HG02943 (cell line): Measurements from ENCODE around the gene SLC6A7.

ENCODE experiments used
- ATAC-seq: cut with Tn5 transposase; IDR thresholded peaks from one replicate; pipeline ENCODE4 v1.9.1; 2021; ENCODE audit warnings: mild to moderate bottlenecking, low read depth, moderate library complexity; ENCODE audit not compliant: unreplicated experiment

SLC6A7 gene

DNA sequence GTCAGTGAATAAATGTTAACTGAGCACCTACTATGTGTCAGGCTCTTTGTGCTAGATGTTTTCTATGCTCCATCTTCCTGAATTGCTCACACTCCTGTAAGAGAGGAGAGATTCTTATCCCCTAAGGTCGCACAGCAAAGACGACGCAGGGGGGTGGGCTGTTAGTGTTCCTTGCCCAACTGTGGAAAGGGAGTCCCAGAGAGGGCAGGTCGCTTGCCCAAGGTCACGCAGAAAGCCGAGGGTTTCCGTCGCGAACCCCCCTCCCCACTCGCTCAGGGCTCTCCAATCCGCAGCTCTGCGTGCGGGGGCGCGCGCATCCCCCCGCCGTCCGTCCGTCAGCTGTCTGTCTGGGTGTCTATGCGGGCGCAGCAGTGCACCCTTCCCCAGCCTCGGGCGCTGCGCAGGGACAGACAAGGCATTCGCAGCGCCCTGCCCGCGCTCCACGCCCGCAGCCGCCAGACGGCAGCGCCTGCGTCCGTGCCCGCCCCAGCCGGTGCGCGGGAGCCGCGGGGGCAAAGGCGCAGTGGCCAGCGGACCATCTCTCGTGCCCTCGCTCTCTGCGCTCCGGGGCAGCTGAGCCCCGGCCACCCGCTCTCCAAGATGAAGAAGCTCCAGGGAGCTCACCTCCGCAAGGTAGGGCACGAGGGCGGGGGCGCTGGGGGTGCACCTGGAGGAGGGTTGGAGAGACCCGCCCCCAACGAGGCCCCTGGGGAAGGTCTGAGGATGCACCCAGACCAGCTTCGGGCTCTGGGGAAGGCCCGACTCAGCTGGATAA is at the start of gene SLC6A7:
Gene SLC6A7 (plus strand): TSS at position 335 of the 775 bp plus-strand sequence. CDS start 266 bp downstream, at position 601.
- ATAC-seq, result no peak

- ATAC-seq, result no peak
These were observed 49.0 kb upstream of the SLC6A7 start for GRCh38 chr5:150140830-150141229.

GRCh38 chr5:150141544-150142184 is 48.2 kb upstream of the SLC6A7 start:
- no peak for ATAC-seq

DNA sequence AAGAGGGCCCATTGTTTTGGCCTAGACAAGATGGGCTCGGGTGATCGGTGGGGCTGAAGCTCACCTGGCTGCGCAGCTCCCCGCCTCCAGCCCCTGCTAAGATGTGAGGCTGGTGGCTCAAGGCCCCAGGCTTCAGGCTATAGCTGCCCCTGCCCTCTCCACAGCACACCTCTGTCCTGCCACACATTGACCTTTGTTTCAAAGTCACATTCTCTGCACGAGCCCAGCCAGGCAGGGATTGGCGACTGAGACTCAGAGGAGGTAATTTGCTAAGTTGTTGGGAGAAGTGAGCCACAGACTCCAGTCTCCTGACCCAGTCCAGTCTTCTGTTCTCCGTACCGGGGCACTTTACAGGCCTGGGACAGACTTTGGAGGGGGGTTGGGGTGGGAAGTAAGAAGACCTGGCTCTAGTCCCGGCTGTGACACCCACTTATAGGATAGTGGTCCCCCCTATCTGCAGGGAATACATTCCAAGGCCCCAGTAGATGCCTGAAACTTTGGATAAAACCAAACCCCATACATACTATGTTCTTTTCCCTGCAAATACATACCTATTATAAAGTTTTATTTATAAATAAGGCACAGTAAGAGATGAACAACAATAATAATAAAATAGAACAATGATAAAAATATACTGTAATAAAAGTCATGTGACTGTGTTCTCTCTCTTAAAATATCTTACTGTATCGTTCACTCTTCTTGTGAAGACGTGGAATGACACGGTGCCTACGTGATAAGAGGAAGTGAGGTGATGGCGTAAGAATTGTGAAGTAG is 47.5 kb upstream of the SLC6A7 start:
- no peak for ATAC-seq

DNA sequence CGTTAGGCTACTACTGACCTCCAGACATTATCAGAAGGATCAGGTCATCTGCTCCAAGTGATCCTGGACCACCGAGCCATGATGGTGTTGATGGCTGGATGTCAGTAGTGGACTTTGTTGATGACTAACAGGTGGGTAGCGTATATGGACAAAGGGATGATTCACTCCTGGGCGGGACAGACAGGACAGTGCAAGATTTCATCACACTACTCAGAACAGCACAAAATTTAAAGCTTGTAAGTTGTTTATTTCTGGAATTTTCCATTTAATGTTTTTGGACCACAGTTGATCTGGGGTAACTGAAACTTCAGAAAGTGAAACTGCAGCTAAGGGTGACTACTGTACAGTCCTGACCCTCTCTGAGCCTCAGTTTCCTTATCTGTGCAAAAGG is 46.9 kb upstream of the SLC6A7 start:
- no peak for ATAC-seq

DNA sequence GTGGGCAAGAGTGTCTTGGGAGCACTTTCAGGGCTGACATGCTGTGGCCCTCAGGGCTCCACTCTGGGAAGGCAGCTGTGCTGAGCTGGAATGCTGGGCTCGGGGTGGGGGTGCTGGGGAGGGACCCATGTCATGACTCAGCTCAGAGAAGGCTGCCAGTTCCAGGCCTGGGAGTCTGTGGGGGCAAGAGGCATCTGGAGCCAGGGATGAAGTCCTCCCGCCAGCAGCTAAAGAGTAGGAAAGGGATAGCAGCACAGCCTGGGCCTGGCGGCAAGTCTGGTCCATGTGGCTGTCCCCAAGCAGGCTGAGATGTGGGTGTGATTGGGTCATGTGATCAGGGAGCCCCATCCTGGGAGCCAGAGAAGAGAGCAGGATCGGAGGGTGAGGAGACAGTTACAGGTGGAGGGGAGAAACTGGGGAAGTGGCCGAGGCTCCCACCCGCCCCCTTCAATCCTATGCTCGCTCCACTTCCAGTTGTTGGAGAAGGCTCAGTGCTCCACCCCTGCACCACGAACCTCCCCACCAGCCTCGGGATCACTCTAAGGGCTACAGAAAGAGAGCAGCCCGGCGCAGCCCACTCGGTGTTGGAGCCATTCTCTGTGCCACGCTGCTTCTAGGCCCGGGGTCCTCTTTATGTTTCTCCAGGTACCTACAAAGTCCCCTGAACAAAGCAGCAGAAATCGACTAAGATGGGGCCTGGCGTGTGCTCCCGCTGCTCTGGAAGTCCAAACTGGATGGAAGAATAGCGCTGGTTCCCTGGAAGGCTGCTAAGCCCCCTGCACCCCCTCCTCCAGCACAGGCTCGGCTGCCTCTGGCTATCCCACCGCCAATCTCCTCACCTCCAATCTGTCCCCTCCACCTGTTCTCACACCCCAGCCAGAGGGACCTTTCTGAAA is 46.3 kb upstream of the SLC6A7 start:
- no peak for ATAC-seq

- no peak for ATAC-seq
These were observed 45.5 kb upstream of the SLC6A7 start for GRCh38 chr5:150144246-150144801.

DNA sequence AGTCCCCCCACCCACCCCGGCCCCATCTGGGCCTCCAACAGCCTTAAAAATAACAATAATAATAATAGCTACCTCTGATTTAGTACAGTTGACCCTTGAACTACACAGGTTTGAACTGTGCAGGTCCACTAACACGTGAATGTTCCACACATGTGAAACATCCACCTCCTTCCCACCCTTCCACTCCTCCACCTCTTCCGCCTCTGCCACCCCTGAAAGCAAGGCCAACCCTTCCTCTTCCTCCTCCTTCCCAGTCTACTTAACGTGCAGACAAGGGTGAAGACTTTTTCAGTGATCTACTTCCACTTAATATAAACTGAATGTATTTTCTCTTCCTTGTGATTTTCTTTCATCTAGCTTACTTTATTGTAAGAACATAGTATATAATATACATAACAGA is 45.0 kb upstream of the SLC6A7 start:
- no peak for ATAC-seq

DNA sequence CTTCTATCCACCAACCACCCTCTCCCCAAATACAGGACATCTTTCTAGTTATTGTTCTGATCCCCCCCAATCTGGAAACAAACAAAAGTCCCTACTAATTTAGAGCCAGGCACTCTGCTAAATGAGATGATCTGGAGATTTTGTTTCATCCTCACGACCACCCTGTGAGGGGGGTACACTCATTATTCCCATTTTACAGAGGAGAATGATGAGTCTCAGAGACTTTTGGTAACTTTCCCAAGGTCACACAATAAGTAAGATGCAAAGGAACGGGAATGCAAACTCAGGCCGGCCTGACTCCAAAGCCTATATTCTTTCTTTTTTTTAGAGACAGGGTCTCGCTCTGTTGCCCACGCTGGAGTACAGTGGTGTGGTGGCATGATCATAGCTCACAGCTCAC is 43.6 kb upstream of the SLC6A7 start:
- no peak for ATAC-seq

DNA sequence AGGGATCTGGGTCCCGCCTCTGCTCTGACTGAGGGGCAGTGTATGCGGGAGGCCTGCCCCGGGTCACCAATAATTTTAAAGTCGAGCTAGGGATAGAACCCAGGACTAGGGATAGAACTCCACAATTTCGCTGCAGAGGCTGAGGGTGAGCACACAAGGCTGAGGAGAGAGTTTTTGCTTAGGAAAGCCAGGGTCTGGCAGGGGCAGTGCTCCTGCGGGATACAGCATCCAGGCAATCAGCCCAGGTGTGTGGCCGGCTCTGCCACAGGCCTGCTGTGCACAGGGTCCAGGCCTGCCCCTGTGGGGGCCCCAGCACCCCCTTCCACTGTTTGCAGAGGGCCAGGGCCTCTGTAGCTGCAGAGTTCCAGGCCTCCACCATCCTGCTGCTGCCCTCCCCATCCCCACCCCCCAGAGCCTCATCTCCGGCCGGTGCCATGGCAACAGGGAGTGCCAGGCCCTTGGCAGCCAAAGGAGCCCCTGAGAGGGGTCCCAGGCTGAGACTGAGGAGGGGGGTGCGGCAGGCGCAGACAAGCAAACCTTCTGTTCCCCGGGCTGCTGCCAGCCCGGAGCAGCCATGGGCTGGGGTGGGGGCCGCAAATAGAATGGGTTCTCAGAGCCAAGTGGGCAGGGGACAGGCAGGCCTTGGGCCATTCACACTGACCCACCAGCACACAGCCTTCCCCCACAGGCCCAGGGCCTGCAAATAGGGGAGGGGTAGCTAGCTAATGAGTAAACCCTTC is 42.8 kb upstream of the SLC6A7 start:
- ATAC-seq, result no peak

GRCh38 chr5:150147670-150148069 is 42.2 kb upstream of the SLC6A7 start:
- ATAC-seq, result no peak

DNA sequence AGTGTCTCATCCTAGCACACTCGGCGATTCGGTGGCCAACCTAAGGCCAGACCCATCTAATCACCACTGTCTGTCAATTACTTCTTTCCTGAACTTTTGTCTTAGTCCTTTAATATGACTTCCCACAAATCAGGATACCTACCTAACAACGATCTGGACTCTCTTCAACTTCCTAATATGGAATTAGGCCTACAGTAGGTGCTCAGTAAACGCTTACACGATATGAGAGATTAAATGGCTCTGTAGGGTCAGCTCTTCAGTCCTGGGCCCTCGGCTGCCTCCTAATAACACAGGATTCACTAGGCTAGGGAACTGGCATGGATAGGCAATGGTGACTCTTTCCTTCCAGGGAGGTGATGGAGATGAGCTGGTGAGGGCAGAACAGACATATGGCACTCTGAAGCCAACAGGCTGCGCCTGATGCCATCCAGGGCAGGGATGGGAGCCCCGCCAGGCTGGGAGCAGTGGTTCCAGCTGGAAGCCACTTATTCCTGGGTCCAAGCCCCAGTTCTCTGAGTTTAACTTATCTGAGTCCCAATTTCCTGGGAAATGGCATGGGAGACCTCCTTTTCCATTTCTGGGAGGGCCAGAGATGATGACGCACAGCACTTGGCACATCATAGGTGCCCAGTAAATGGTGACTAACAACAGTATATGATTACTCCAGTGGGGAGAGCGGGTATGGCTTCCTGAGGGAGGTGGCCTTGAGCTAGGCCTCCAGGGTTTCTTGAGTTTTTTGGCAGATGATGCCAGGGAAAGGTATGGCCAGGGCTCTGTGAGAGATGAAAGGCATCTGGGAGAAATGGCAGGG is 41.5 kb upstream of the SLC6A7 start:
- no peak for ATAC-seq

GRCh38 chr5:150149618-150150017 is 40.2 kb upstream of the SLC6A7 start:
- ATAC-seq, result no peak

DNA sequence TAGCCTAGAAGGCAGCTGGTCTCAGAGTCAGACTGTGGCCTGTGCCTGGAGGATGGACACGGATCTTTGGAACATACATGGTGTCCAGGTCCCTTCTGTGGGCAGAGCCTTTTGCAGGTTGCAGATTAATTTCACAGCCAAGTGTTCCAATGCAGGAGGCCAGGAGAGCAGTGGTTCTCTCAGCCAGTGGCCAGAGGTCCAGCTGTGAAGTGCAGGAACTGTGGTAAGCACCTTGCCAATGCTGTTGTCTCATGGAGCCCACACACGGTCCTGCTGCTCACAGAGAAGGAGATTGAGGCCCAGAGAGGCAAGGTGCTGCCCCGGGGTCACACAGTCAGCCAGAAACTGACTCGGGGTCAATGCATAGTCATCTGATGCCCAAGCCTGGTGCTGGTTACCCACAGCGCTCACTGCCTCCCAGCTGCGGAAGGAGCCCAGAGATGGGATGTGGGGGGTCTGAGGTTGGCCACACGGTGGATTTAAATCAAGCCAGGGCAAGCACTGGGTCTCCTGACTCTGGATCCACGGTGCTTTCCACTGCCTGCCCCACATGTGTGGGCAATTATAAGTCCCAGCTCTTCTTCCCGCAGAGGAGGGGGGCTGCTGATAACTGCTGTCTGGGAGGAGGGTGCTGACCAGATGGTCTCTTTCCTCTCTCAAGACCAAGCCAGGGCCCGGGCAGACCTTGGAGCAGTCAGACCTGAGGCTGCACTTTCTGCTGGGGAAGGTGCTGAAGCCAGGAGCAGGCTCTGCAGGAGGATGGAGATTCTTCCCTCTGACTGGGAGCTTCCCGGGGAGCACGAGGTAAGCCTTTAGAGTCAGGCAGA is 37.0 kb upstream of the SLC6A7 start:
- ATAC-seq, result no peak

GRCh38 chr5:150153483-150153882 is 36.4 kb upstream of the SLC6A7 start:
- ATAC-seq, result no peak

DNA sequence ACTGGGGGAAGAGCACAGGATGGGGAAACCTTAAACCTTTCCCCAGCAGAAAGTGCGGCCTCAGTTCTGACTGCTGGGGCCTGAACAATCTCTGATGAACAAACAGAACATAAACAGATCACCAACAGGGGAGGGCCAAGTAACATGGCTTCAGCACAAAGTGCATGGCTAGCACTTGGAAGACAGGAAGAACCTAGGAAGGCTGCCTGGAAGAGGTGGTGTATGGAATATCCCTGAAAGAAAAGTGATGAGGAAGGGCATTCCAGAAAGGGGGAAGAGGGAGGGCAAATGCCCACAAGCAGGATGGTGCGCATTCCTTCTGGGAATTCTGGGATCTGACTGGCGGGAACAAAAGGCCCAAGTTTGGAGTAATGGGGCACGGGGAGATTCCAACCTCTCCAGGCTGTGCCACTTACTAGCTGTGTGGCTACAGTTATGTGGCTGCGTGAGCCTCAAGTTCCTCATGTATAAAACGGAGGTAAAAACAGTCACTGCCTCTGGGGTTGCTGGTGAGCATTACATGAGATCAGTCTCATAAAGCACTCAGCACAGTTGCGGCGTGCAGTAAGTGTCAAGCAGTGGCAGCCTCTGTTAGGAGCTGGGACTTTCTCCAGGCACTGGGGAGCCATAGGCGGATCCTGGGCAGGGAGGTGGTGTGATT is 35.8 kb upstream of the SLC6A7 start:
- no peak for ATAC-seq

GRCh38 chr5:150154618-150155128 is 35.2 kb upstream of the SLC6A7 start:
- ATAC-seq, result no peak
